Left ventricle myocardium inferior (tissue), 1 donor: Measurements from ENCODE around the gene ACACB. TPM values are rescaled to one million over a fixed set of nuclear protein-coding genes. Genes with fewer than 3 reads are reported as not detected.

Experiments
- DNase-seq: peaks from one replicate; pipeline ENCODE4 v3.0.0-alpha.2; 2020
- H3K27ac ChIP-seq: fragments of 200-600 bp; replicated peaks from 2 replicates; pipeline ENCODE4 v1.8.0; 2021
- H3K27me3 ChIP-seq: fragments of 200-600 bp; 2 replicates; pipeline ENCODE4 v1.8.0; 2021; ENCODE audit warnings: low read depth
- H3K36me3 ChIP-seq: fragments of 200-600 bp; 2 replicates; pipeline ENCODE4 v1.8.0; 2021
- H3K4me1 ChIP-seq: fragments of 200-600 bp; 2 replicates; pipeline ENCODE4 v1.8.0; 2021
- H3K4me3 ChIP-seq: fragments of 200-600 bp; 2 replicates; pipeline ENCODE4 v1.8.0; 2021; ENCODE audit warnings: mild to moderate bottlenecking, moderate library complexity
- H3K9me3 ChIP-seq: fragments of 200-600 bp; replicated peaks from 2 replicates; pipeline ENCODE4 v1.8.0; 2021
- CTCF ChIP-seq: fragments of 200-600 bp; IDR thresholded peaks from 2 replicates; pipeline ENCODE4 v1.8.0; 2021; ENCODE audit warnings: antibody characterized with exemption, mild to moderate bottlenecking, borderline replicate concordance
- intact Hi-C: fragments of 100-400 bp; cut with micrococcal nuclease; formaldehyde crosslinking; loops from one replicate; pipeline ENCODE4 v1.11.0; 2022
- total RNA-seq: library from RNA; stranded (reverse); fragmentation: NEBNext Ultra II Directional; extraction: Animal tissue kit (Norgen Biotek cat#: 25700); gene quantifications from one replicate; pipeline ENCODE4 v1.2.1, GENCODE V29; 2021
- donor health status: DM: no; HTN: yes; CAD: no; lungs with severe emphysema.

ACACB gene
- total RNA-seq, 1 donor from 2014 or later, result 123 TPM

DNA sequence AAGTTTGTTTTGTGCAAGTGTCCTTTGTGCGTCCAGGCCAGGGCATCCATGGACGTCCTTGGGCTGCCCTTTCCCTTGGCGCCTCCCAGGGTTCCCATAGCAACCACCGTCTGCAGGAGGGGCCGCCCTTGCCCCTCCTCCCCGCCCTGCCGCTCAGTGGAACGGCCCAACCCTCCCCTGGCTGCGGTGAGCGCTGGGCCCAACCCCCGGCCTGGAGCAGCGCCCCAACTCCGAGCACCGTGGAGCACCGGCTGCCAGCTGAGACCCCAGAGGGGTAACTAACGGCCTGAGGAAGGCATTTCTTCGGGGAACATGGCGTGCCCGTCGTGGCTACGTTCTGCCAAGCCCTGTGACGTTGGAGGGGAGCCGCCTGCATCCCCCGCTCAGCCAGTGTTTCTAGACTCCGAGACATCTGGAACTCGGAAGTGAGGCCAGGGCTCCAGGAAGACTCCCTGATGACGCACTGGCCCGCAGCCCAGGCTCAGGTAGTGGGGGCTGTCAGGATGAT lies 5.3 kb upstream of the ACACB start:
- peak overlapping the region; percentile 71 for H3K4me3 ChIP-seq
- TF ChIP-seq CTCF, result no peak
- H3K27me3 ChIP-seq, result no peaks in the 10 kb centered on the region
- no peaks in the 10 kb centered on the region for H3K9me3 ChIP-seq
- intact Hi-C loops, result no loop called here
- H3K4me1 ChIP-seq, result peaks cover 55% of the 10 kb centered on the region
- H3K27ac ChIP-seq, result peak overlapping the region; percentile 97
- DNase-seq, result peak; percentile 94
- H3K36me3 ChIP-seq, result peaks cover 19% of the 10 kb centered on the region

DNA sequence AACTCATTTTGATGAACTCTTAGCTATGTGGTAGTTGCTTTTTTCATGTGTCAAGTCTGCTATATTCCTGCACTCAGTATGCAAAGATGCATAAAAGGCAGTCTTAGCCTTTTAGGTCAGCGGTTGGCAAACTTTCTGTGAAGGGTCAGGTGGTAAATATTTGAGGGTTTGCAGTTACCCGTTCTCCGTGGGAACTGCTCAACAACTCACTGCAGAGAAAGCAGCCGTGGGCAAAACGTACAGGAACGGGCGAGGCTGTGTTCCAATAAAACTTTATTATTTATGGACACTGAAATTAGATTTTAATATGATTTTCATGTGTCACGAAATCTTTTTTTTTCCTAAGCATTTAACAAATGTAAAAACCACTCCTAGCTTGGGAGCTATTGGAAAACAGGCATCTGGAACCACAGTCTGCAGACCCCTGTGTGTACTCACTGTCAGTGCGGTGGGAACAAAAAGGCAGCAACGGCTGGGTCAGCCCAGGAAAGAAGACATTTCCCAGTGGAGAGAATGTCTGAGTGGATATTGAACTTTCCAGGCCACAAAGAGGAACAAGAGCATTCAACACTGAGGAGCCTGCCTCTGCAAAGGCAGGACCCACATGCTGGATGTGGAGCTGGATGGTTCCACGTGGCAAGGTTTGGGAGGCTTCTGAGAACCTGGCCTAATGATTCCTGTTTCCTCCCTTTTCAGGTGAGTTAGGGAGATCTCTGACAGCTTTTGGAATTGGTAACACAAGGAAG lies 3.5 kb upstream of the ACACB start:
- Histone ChIP-seq H3K36me3 (peaks cover 4% of the 10 kb centered on the region), H3K27me3 (no peaks in the 10 kb centered on the region), H3K27ac (peak overlapping the region; percentile 97), H3K4me1 (peaks cover 73% of the 10 kb centered on the region), H3K9me3 (no peaks in the 10 kb centered on the region), H3K4me3 (peak overlapping the region; percentile 20)
- DNase-seq, result no peak
- TF ChIP-seq CTCF, result no peak
- intact Hi-C loops, result no loop called here

DNA sequence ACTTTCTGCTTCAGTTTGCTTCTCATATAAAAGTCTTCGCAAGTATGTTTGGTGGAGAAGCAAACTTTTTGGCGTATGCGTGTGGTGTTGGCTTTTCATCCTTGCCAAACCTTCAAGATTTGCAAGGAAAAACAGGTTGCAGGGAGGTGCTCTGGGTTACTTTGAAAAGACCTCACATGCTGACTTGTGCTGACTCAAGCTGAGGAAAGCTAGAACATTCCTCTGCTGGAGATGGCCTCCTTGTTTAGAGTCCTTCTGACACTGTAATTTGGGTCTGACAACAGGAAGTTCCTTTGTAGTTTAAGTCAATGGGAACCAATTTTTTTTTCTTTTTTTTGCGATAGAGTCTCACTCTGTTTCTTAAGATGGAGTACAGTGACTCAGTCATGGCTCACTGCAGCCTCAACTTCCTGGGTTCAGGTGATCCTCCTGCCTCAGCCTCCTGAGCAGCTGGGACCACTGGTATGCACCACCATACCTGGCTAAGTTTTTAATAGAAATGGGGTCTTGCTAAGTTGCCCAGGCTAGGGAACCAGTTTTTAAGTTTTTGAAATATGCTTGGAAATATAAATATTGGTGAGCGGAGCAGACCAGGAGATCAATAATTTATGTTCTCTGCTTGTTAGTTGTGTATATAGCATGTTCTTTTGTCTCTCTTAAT lies 2.6 kb upstream of the ACACB start:
- no peak for TF ChIP-seq CTCF
- peak overlapping the region; percentile 97 for H3K27ac ChIP-seq
- H3K4me3 ChIP-seq, result peak overlapping the region; percentile 20
- H3K9me3 ChIP-seq, result no peaks in the 10 kb centered on the region
- no peak for DNase-seq
- peaks cover 82% of the 10 kb centered on the region for H3K4me1 ChIP-seq
- H3K27me3 ChIP-seq, result no peaks in the 10 kb centered on the region
- intact Hi-C loops, result no loop called here
- H3K36me3 ChIP-seq, result no peaks in the 10 kb centered on the region

DNA sequence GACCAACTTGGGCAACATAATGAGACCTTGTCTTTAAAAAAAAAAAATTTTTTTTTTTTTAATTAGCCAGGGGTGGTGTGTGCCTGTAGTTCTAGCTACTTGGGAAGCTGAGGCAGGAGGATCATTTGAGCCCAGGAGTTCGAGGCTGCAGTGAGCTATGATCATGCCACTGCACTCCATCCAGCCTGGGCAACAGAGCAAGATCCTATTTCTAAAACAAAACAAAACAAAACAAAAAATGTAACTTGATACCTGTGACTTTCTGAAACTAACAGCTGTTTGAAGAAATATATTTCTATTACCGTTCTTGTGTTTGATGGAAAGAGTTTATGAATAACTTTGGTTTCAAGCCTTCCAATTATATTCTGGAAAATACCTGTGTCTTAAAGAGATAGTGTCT lies 1.7 kb upstream of the ACACB start:
- DNase-seq, result no peak
- Histone ChIP-seq H3K27me3 (no peaks in the 10 kb centered on the region), H3K27ac (peak overlapping the region; percentile 97), H3K4me3 (peak overlapping the region; percentile 65), H3K4me1 (peaks cover 91% of the 10 kb centered on the region), H3K36me3 (no peaks in the 10 kb centered on the region), H3K9me3 (no peaks in the 10 kb centered on the region)
- no peak for TF ChIP-seq CTCF
- intact Hi-C loops, result no loop called here

- Histone ChIP-seq H3K36me3 (peaks cover under 1% of the 10 kb centered on the region), H3K4me3 (peak overlapping the region; percentile 65), H3K27ac (peak overlapping the region; percentile 97), H3K27me3 (no peaks in the 10 kb centered on the region), H3K4me1 (peaks cover 93% of the 10 kb centered on the region), H3K9me3 (no peaks in the 10 kb centered on the region)
- no peak for TF ChIP-seq CTCF
- DNase-seq, result no peak
- intact Hi-C loops, result no loop called here
Measured at GRCh38 chr12:109115404-109115757, 1.0 kb upstream of the ACACB start.
